ENCODE measurements around the gene HIVEP3.
"Not testable (repeated sequence)": the region's sequence is repeated elsewhere in the genome, so short reads cannot be mapped to it uniquely, and the experiment has no call there.

Gene HIVEP3

GRCh38 chr1:41557751-41558455 is 360.8 kb downstream of the HIVEP3 start:
- Histone ChIP-seq H3K4me1 (ENCODE audit: insufficient read depth, insufficient read length) (no peaks in the 10 kb centered on the region), H3K36me3 (ENCODE audit: insufficient read depth, insufficient read length, low read length) (peaks cover 2% of the 10 kb centered on the region), H3K27me3 (ENCODE audit: insufficient read depth, insufficient read length) (no peaks in the 10 kb centered on the region), H3K9ac (ENCODE audit: insufficient read length, low read depth) (no peak overlapping the region), H3K4me3 (ENCODE audit: insufficient read length, low read depth) (no peak overlapping the region), H3K9me3 (ENCODE audit: insufficient read depth, low read length) (peaks cover 30% of the 10 kb centered on the region; the same call in 1 of the 2 replicates)
- TF ChIP-seq SUZ12 (IDR thresholded peaks at IDR 0.05; ENCODE audit: extremely low read depth, insufficient read depth, insufficient read length) (no peak), YY1 (IDR thresholded peaks at IDR 0.05; ENCODE audit: insufficient read depth, insufficient read length) (no peak), ZNF274 (IDR thresholded peaks at IDR 0.05; ENCODE audit: low read depth, low read length) (no peak)
- no peak for DNase-seq (ENCODE audit: low read depth, low spot score)

- not testable (repeated sequence) for DNase-seq (ENCODE audit: low read depth, low spot score); H3K9ac ChIP-seq (ENCODE audit: insufficient read length, low read depth); H3K36me3 ChIP-seq (ENCODE audit: insufficient read depth, insufficient read length, low read length)
These were observed 364.0 kb downstream of the HIVEP3 start for GRCh38 chr1:41554746-41555145.

GRCh38 chr1:41547781-41548560 is 370.8 kb downstream of the HIVEP3 start:
- H3K4me1 ChIP-seq (ENCODE audit: insufficient read depth, insufficient read length), result no peaks in the 10 kb centered on the region
- TF ChIP-seq ZNF274 (IDR thresholded peaks at IDR 0.05; ENCODE audit: low read depth, low read length) (no peak), YY1 (IDR thresholded peaks at IDR 0.05; ENCODE audit: insufficient read depth, insufficient read length) (no peak), SUZ12 (IDR thresholded peaks at IDR 0.05; ENCODE audit: extremely low read depth, insufficient read depth, insufficient read length) (no peak)

More at GRCh38 chr1:41554746-41555145, 364.0 kb downstream of the HIVEP3 start:
- H3K4me1 ChIP-seq (ENCODE audit: insufficient read depth, insufficient read length); H3K4me3 ChIP-seq (ENCODE audit: insufficient read length, low read depth); H3K27me3 ChIP-seq (ENCODE audit: insufficient read depth, insufficient read length): not testable (repeated sequence)
- H3K9me3 ChIP-seq (ENCODE audit: insufficient read depth, low read length), result peaks cover 30% of the 10 kb centered on the region; the same call in 1 of the 2 replicates

DNA sequence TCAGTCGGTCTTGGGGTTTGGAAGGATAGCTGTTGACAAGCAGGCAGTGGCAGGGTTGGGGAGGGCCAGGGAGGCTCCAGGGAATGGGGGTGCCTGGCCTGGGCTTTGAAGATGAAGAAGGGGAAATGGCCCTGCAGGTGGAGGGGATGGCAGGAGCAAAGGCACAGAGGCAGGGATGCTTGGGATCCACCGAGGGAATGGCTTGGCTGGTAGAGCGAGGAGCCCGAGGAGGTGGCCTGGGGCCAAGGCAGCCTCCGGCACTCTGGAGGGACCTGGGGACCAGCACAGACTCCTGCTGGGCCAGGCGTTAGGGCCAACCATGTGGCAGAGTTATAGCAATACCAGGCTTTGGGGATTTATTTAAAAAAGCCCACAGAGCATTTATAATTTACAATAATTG is 371.4 kb downstream of the HIVEP3 start:
- no peaks in the 10 kb centered on the region for H3K27me3 ChIP-seq (ENCODE audit: insufficient read depth, insufficient read length)
- no peak for DNase-seq (ENCODE audit: low read depth, low spot score)
- TF ChIP-seq ZNF274 (IDR thresholded peaks at IDR 0.05; ENCODE audit: low read depth, low read length) (no peak), SUZ12 (IDR thresholded peaks at IDR 0.05; ENCODE audit: extremely low read depth, insufficient read depth, insufficient read length) (no peak), YY1 (IDR thresholded peaks at IDR 0.05; ENCODE audit: insufficient read depth, insufficient read length) (no peak)
- no peaks in the 10 kb centered on the region for H3K4me1 ChIP-seq (ENCODE audit: insufficient read depth, insufficient read length)
- H3K36me3 ChIP-seq (ENCODE audit: insufficient read depth, insufficient read length, low read length), result peaks cover 5% of the 10 kb centered on the region
- H3K9ac ChIP-seq (ENCODE audit: insufficient read length, low read depth), result no peak overlapping the region
- no peak overlapping the region for H3K4me3 ChIP-seq (ENCODE audit: insufficient read length, low read depth)
- no peaks in the 10 kb centered on the region; the same call in 1 of the 2 replicates for H3K9me3 ChIP-seq (ENCODE audit: insufficient read depth, low read length)

More at GRCh38 chr1:41547781-41548560, 370.8 kb downstream of the HIVEP3 start:
- no peak for DNase-seq (ENCODE audit: low read depth, low spot score)
- no peak overlapping the region for H3K9ac ChIP-seq (ENCODE audit: insufficient read length, low read depth)
- peaks cover 5% of the 10 kb centered on the region for H3K36me3 ChIP-seq (ENCODE audit: insufficient read depth, insufficient read length, low read length)
- no peaks in the 10 kb centered on the region for H3K27me3 ChIP-seq (ENCODE audit: insufficient read depth, insufficient read length)
- no peaks in the 10 kb centered on the region; the same call in 1 of the 2 replicates for H3K9me3 ChIP-seq (ENCODE audit: insufficient read depth, low read length)
- H3K4me3 ChIP-seq (ENCODE audit: insufficient read length, low read depth), result no peak overlapping the region

GRCh38 chr1:41546833-41547135 is 371.9 kb downstream of the HIVEP3 start:
- no peak for DNase-seq (ENCODE audit: low read depth, low spot score)
- H3K4me1 ChIP-seq (ENCODE audit: insufficient read depth, insufficient read length), result no peaks in the 10 kb centered on the region
- TF ChIP-seq YY1 (IDR thresholded peaks at IDR 0.05; ENCODE audit: insufficient read depth, insufficient read length), result no peak
- H3K4me3 ChIP-seq (ENCODE audit: insufficient read length, low read depth), result no peak overlapping the region
- H3K9me3 ChIP-seq (ENCODE audit: insufficient read depth, low read length), result no peaks in the 10 kb centered on the region; the same call in 1 of the 2 replicates
- no peaks in the 10 kb centered on the region for H3K27me3 ChIP-seq (ENCODE audit: insufficient read depth, insufficient read length)
- peaks cover 5% of the 10 kb centered on the region for H3K36me3 ChIP-seq (ENCODE audit: insufficient read depth, insufficient read length, low read length)
- no peak overlapping the region for H3K9ac ChIP-seq (ENCODE audit: insufficient read length, low read depth)

DNA sequence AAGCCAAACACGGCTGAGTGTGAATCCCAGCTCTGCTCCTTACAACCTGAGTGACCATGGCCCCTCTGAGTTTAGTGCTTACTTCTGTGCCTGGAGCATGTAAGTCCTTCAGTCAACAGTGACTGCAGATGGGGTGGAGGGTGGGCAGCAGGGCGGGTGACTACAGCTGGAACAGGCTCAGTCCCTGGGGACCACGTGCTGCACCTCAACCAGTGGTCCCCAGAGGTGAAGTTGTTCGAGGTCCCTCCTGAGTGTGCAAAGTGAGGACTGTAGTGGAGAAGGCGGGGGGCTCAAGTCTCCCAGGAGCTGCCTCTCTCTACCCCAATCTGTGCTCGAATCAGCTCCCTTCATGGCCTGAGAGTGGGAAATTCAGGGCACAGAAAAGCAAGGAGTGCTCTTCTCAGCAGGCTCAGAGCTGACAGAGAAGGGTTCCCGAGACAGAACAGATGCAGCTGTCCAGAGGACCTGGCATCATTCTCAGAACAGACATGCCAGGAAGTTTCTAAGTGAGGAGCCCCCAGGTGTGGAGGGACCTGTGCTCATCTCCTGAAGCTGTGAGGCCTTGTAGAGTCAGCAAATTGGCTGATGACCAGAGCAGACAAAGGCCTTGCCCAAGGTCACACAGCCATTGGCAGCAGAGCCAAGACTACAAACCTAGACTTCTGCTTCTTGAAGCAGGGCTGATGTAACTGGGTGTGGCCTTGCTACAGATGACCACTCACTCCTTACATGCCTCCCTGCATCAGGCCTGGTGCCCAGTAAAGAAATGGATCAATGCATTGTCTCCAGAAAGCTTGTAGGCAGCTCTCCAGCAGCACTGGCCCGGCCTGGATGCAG is 372.5 kb downstream of the HIVEP3 start:
- H3K36me3 ChIP-seq (ENCODE audit: insufficient read depth, insufficient read length, low read length), result peaks cover 5% of the 10 kb centered on the region
- no peak for DNase-seq (ENCODE audit: low read depth, low spot score)
- no peaks in the 10 kb centered on the region; the same call in 1 of the 2 replicates for H3K9me3 ChIP-seq (ENCODE audit: insufficient read depth, low read length)
- TF ChIP-seq ZNF274 (IDR thresholded peaks at IDR 0.05; ENCODE audit: low read depth, low read length) (no peak), SUZ12 (IDR thresholded peaks at IDR 0.05; ENCODE audit: extremely low read depth, insufficient read depth, insufficient read length) (no peak), YY1 (IDR thresholded peaks at IDR 0.05; ENCODE audit: insufficient read depth, insufficient read length) (no peak)
- no peaks in the 10 kb centered on the region for H3K27me3 ChIP-seq (ENCODE audit: insufficient read depth, insufficient read length)
- H3K4me1 ChIP-seq (ENCODE audit: insufficient read depth, insufficient read length), result no peaks in the 10 kb centered on the region
- no peak overlapping the region for H3K9ac ChIP-seq (ENCODE audit: insufficient read length, low read depth)
- no peak overlapping the region for H3K4me3 ChIP-seq (ENCODE audit: insufficient read length, low read depth)
